Uterus (tissue), 4 donors: ENCODE data around the gene ZBTB40. TPM values are rescaled to one million over a fixed set of nuclear protein-coding genes. Genes with fewer than 3 reads are reported as not detected.

Experiments used
- DNase-seq, 2 donors: peaks; one replicate each; pipeline ENCODE4 v3.0.0-alpha.2; 2019 to 2020
- H3K27ac ChIP-seq, 2 donors: fragments of 200-600 bp; sonication (generic); 1 replicate in 1 of 2; 2 replicates in 1 of 2; pipeline ENCODE4 v1.5.1; 2016 to 2018
- H3K27me3 ChIP-seq, 2 donors: fragments of 200-600 bp; sonication (generic); one replicate each; pipeline ENCODE4 v1.5.1; 2018 to 2019; ENCODE audit warnings: control low read depth in 1 of 2
- H3K36me3 ChIP-seq, 2 donors: fragments of 200-600 bp; sonication (generic); one replicate each; pipeline ENCODE4 v1.5.1; 2019; ENCODE audit warnings: control low read depth in 1 of 2
- H3K4me1 ChIP-seq, 2 donors: fragments of 200-600 bp; sonication (generic); one replicate each; pipeline ENCODE4 v1.5.1; 2018 to 2019; ENCODE audit warnings: control low read depth in 1 of 2
- H3K4me3 ChIP-seq, 2 donors: fragments of 200-600 bp; sonication (generic); 1 replicate in 1 of 2; 2 replicates in 1 of 2; pipeline ENCODE4 v1.5.1; 2018 to 2019; ENCODE audit warnings: mild to moderate bottlenecking in 1 of 2
- H3K9me3 ChIP-seq, 2 donors: fragments of 200-600 bp; sonication (generic); one replicate each; pipeline ENCODE4 v1.5.1; 2019; ENCODE audit warnings: control low read depth in 1 of 2
- CTCF ChIP-seq, 4 experiments: fragments of 200-600 bp in 2 of 4; fragments of 450-650 bp in 2 of 4; sonication (generic) in 2 of 4; IDR thresholded peaks; one replicate each; pipeline ENCODE4 v1.5.1; 2016 to 2019; ENCODE audit warnings: antibody characterized with exemption in 4 of 4, mild to moderate bottlenecking in 2 of 4, moderate library complexity in 1 of 4
- POLR2A ChIP-seq, 2 donors: fragments of 450-650 bp; IDR thresholded peaks; one replicate each; pipeline ENCODE4 v1.6.1; 2016; ENCODE audit warnings: antibody characterized with exemption in 2 of 2, mild to moderate bottlenecking in 1 of 2, moderate library complexity in 1 of 2
- intact Hi-C: fragments of 100-400 bp; cut with DNase I; formaldehyde crosslinking; loops from one replicate; pipeline ENCODE4 v1.15.1; 2023; ENCODE audit warnings: low total_unique reads
- total RNA-seq, 4 donors: library from RNA; depleted of rRNA in 3 of 4; stranded (reverse); fragments of >200 nt in 3 of 4; gene quantifications; one replicate each; pipeline versions ENCODE4 v1.1.0 to v1.2.4, GENCODE V29; 2014 to 2023
- donor health status: DM: yes; HTN: yes; CAD: no.

ZBTB40 gene
- total RNA-seq, 4 donors from 2014 or later, result 8.2 to 34.2 (median 16.6) TPM

GRCh38 chr1:22465671-22466070, 14.0 kb downstream of the ZBTB40 start:
- TF ChIP-seq CTCF (IDR thresholded peaks at IDR 0.05) (no peak), POLR2A (IDR thresholded peaks at IDR 0.05) (no peak)
- H3K27me3 ChIP-seq, result no peaks in the 10 kb centered on the region
- H3K9me3 ChIP-seq, result no peaks in the 10 kb centered on the region
- H3K36me3 ChIP-seq, result no peaks in the 10 kb centered on the region
- no peaks in the 10 kb centered on the region for H3K4me1 ChIP-seq
- DNase-seq, result no peak
- no peak overlapping the region for H3K27ac ChIP-seq
- no peak overlapping the region for H3K4me3 ChIP-seq
- intact Hi-C loops, result no loop called here

DNA sequence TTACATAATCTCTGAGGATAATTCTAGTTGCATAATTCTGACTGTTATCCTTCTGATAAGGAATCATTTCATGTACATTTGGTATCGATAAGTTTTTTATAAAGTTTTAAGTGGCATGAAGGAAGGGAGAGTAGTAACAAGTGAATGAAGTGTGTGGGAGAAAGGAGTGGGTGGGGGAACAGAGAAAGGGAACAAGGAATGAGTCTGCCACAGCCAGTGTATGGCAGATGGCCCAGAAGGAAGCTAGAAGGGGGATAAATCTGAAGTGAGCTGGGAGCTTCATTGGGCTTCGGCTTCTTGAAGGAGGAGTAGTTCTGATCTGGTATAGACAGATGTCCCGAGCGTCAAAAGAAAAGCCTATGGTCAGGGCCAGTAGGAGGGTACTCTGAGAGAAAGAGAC, 18.6 kb downstream of the ZBTB40 start:
- Histone ChIP-seq H3K27me3 (no peaks in the 10 kb centered on the region), H3K4me1 (no peaks in the 10 kb centered on the region), H3K36me3 (no peaks in the 10 kb centered on the region), H3K9me3 (no peaks in the 10 kb centered on the region), H3K4me3 (no peak overlapping the region), H3K27ac (no peak overlapping the region)
- DNase-seq, result no peak
- intact Hi-C loops, result no loop called here
- TF ChIP-seq POLR2A (IDR thresholded peaks at IDR 0.05), result no peak
- no peak for TF ChIP-seq CTCF (IDR thresholded peaks at IDR 0.05)

DNA sequence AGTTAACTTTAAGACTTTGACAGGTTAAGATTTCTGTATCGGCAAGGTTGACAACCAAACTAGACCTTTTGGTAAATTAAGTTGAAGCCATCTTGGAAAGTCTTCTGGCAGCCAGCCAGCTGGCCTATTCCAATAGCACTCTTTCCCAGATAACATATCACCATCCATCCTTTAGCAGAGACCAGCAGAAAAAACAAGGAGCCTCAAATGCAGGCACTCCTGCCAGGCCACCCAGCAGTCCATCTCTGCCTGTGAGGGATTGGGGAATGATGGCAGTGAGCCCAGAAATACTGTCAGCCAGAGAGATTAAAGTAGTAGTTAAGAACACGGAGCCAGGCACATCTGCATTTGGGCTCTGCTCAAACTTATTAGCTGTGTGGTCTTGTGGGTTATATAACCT, 19.4 kb downstream of the ZBTB40 start:
- no peak overlapping the region for H3K27ac ChIP-seq
- H3K27me3 ChIP-seq, result no peaks in the 10 kb centered on the region
- H3K36me3 ChIP-seq, result no peaks in the 10 kb centered on the region
- H3K4me1 ChIP-seq, result no peaks in the 10 kb centered on the region
- H3K9me3 ChIP-seq, result no peaks in the 10 kb centered on the region
- TF ChIP-seq POLR2A (IDR thresholded peaks at IDR 0.05) (no peak), CTCF (IDR thresholded peaks at IDR 0.05) (no peak)
- H3K4me3 ChIP-seq, result no peak overlapping the region
- DNase-seq, result peak; percentile 28 to 59
- intact Hi-C loops, result no loop called here

- no peak for TF ChIP-seq CTCF (IDR thresholded peaks at IDR 0.05)
- TF ChIP-seq POLR2A (IDR thresholded peaks at IDR 0.05), result no peak
- H3K4me3 ChIP-seq, result no peak overlapping the region
- no peaks in the 10 kb centered on the region for H3K27me3 ChIP-seq
- DNase-seq, result no peak
- H3K4me1 ChIP-seq, result no peaks in the 10 kb centered on the region
- H3K9me3 ChIP-seq, result no peaks in the 10 kb centered on the region
- no peaks in the 10 kb centered on the region for H3K36me3 ChIP-seq
- H3K27ac ChIP-seq, result no peak overlapping the region
- intact Hi-C loops, result no loop called here
Measured at GRCh38 chr1:22471610-22472009, 20.0 kb downstream of the ZBTB40 start.

- Histone ChIP-seq H3K9me3 (no peaks in the 10 kb centered on the region), H3K36me3 (no peaks in the 10 kb centered on the region), H3K27me3 (no peaks in the 10 kb centered on the region), H3K4me1 (no peaks in the 10 kb centered on the region), H3K4me3 (no peak overlapping the region), H3K27ac (no peak overlapping the region)
- no peak for TF ChIP-seq CTCF (IDR thresholded peaks at IDR 0.05)
- no peak for TF ChIP-seq POLR2A (IDR thresholded peaks at IDR 0.05)
- no peak for DNase-seq
- intact Hi-C loops, result no loop called here
Measured at GRCh38 chr1:22472596-22472995, 20.9 kb downstream of the ZBTB40 start.
